ENCODE data around the gene LRRC4C. TPM values are rescaled to one million over a fixed set of nuclear protein-coding genes. Genes with fewer than 3 reads are reported as not detected.

The LRRC4C gene
- total and polyA plus RNA-seq, 11 donors: 0.08 to 1.2 (median 0.48) TPM; not detected in 1

DNA sequence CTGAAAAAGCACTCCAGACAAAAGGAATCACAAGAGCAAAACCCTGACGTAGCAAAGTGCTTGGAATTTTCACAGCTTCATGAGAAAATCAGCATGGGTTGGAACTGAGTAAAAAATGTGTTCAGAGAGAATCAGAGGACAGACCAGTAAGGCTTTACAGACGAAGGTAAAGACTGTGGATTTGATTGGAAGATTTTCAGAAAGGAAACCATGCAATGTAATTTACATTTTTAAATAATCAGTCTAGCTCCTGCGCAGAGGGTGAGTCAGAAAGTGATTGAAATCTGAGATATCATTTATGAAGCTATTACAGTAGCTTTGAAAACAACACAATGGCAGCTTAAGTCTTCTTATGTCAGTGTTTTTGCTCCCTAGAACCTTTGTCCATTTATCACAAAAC, 1122.3 kb downstream of the LRRC4C start:
- Histone ChIP-seq H3K36me3 (no peaks in the 10 kb centered on the region), H3K27me3 (no peaks in the 10 kb centered on the region), H3K4me1 (no peaks in the 10 kb centered on the region), H3K4me3 (no peak overlapping the region), H3K9me3 (peaks cover 0 to 3% (median 0%) of the 10 kb centered on the region in 12 donors), H3K27ac (no peak overlapping the region)
- DNase-seq (no peak), ATAC-seq (no peak)
- no peak for TF ChIP-seq POLR2A (IDR thresholded peaks at IDR 0.05)
- TF ChIP-seq, protein P1, sequence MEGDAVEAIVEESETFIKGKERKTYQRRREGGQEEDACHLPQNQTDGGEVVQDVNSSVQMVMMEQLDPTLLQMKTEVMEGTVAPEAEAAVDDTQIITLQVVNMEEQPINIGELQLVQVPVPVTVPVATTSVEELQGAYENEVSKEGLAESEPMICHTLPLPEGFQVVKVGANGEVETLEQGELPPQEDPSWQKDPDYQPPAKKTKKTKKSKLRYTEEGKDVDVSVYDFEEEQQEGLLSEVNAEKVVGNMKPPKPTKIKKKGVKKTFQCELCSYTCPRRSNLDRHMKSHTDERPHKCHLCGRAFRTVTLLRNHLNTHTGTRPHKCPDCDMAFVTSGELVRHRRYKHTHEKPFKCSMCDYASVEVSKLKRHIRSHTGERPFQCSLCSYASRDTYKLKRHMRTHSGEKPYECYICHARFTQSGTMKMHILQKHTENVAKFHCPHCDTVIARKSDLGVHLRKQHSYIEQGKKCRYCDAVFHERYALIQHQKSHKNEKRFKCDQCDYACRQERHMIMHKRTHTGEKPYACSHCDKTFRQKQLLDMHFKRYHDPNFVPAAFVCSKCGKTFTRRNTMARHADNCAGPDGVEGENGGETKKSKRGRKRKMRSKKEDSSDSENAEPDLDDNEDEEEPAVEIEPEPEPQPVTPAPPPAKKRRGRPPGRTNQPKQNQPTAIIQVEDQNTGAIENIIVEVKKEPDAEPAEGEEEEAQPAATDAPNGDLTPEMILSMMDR (IDR thresholded peaks at IDR 0.05): no peak
- intact Hi-C loops (cut with DNase I): no loop called here
- WGBS, 4 donors: 59 to 68% (median 66%) methylated on average over 3 of the region's 3 CpGs

DNA sequence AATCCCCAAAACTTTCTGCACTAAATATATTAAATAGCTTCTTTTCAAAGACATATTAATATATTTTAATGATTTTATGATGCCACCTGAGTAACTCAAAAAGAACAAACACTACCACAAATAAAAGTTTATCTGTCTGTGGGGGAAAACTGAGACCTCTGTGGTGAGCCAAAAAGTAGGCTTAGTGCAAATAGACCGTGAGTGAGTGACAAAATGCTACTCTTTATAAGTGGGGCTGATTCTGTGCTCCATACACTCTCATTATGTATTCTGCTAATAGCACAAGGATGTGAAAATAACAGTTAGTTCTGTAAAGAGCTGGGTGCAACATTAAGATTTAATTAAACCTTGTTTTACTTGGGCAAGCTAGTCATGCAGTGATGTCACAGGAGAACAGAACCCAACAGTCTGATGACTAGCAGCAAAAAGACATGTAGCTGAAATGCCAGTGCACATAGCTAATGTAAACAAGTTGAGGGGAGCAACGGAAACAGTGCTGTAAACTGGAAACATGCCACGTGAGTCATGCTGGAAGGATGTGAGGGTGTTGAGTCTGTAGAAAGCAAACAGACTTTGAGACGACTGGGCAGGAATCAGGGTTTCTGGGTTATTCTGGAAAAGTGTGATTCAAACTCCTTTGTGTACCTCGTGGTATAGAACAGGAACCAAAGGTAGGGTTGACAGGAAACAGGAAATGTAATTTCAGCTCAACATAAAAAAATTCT, 1130.4 kb downstream of the LRRC4C start:
- Histone ChIP-seq H3K9me3 (no peaks in the 10 kb centered on the region), H3K27ac (no peak overlapping the region), H3K4me1 (peaks cover 0 to 10% (median 0%) of the 10 kb centered on the region in 12 donors), H3K4me3 (no peak overlapping the region), H3K36me3 (no peaks in the 10 kb centered on the region), H3K27me3 (no peaks in the 10 kb centered on the region)
- DNase-seq: peak in 3 of 5 donors; percentile 21 to 57 (median 35)
- TF ChIP-seq POLR2A (IDR thresholded peaks at IDR 0.05): no peak
- TF ChIP-seq, protein P1 (IDR thresholded peaks at IDR 0.05): no peak
- ATAC-seq: peak in 3 of 4 donors; percentile 15 to 91 (median 72)
- 15 to 29% (median 25%) methylated on average over 5 of the region's 5 CpGs for WGBS, 4 donors
- intact Hi-C loops (cut with DNase I): no loop called here

DNA sequence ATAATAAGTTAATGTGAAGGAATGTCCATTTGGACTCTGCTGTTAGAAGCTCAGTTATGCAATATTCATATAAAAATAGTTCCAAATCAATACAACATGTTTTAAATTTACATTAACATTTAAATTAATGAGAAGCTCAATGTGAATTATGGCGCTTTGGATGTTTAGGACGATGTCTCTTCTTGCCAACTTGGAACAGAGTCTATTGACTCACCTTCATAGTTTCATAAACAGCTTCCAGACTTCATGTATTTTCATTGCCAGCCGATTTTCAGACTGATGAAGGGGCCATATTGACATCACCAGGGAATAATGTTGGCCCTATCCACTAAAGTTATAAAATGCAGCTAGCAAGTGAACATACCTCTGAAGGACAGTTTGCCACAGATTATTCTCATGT, 1136.2 kb downstream of the LRRC4C start:
- TF ChIP-seq POLR2A (IDR thresholded peaks at IDR 0.05): no peak
- TF ChIP-seq, protein P1 (IDR thresholded peaks at IDR 0.05): no peak

DNA sequence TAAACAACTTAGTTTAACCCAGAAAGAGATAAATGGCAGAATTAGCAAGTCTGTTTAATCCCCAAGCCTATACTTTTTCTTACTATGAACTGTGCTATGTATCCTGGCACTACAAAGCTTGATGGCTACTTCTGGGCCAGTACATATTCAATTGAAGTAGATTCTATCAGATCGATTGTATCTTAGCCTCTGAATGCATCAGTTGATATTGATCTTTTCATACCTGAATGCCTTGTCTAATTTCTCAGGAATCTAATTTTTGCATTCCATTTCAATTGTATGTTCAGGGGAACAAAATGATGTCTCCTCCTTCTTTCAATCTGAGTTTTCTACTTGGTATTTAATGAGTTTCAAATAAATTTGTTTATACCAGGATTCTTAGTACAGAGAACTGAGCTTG, 1137.9 kb downstream of the LRRC4C start:
- H3K4me1 ChIP-seq: no peaks in the 10 kb centered on the region
- no peaks in the 10 kb centered on the region for H3K36me3 ChIP-seq
- DNase-seq (no peak), ATAC-seq (no peak)
- no peaks in the 10 kb centered on the region for H3K9me3 ChIP-seq
- no peak overlapping the region for H3K4me3 ChIP-seq
- H3K27me3 ChIP-seq: no peaks in the 10 kb centered on the region
- no peak for TF ChIP-seq POLR2A (IDR thresholded peaks at IDR 0.05)
- TF ChIP-seq, protein P1 (IDR thresholded peaks at IDR 0.05): no peak
- H3K27ac ChIP-seq: no peak overlapping the region
- intact Hi-C loops (cut with DNase I): no loop called here
- WGBS, 4 donors: 68 to 80% (median 69%) methylated on average over 1 of the region's 1 CpG

More for the DNA sequence above, 1136.2 kb downstream of the LRRC4C start:
- H3K9me3 ChIP-seq: no peaks in the 10 kb centered on the region
- H3K27me3 ChIP-seq: no peaks in the 10 kb centered on the region
- WGBS, 4 donors: 80 to 86% (median 81%) methylated on average over 3 of the region's 3 CpGs
- H3K4me3 ChIP-seq: no peak overlapping the region
- DNase-seq: no peak
- intact Hi-C loops (cut with DNase I): no loop called here
- H3K4me1 ChIP-seq: no peaks in the 10 kb centered on the region
- no peaks in the 10 kb centered on the region for H3K36me3 ChIP-seq
- H3K27ac ChIP-seq: no peak overlapping the region
- no peak for ATAC-seq

Data from heart left ventricle (tissue), 16 donors.